Astrocyte (in vitro differentiated cells and primary cell): Measurements from ENCODE around the gene CR1L.

ENCODE experiments used
- EZH2 ChIP-seq: IDR thresholded peaks from 2 replicates; pipeline ENCODE4 v1.6.1; 2012; ENCODE audit warnings: mild to moderate bottlenecking, low read length, inconsistent platforms; ENCODE audit not compliant: insufficient read depth
- TF ChIP-seq, protein P1 (sequence below): IDR thresholded peaks from 2 replicates; pipeline ENCODE4 v1.5.1; 2011; ENCODE audit warnings: low read depth, mild to moderate bottlenecking, inconsistent platforms, low read length, moderate library complexity; ENCODE audit not compliant: insufficient read depth

DNA sequence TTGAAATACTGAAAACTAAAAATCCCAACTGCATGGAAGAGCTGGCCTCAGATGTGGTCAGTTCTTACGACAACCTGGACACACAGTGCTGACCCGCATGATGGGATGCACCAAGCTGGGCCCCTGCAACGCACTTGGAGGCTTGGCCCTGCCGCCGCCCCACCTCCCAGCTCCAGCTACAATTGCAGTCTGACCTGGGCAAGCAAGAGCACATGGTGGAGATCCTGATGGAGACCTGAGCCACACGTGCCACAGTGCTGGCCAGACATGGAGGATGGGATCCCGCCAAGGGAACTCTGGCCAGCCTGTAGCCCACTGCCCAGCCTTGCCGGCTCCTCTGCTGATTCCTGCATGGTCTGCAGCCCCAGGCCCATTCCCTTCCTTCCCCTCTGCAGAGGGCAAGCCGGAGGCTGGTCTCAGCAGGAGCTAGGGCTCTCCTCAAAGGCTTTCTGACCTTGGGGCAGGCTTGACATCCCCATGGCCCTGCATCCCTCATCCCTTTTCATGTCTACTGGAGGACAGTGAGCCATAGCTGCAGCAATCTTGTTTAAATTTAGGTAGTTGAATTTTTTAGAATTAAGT, 14.1 kb downstream of the CR1L start:
- TF ChIP-seq, protein P1, sequence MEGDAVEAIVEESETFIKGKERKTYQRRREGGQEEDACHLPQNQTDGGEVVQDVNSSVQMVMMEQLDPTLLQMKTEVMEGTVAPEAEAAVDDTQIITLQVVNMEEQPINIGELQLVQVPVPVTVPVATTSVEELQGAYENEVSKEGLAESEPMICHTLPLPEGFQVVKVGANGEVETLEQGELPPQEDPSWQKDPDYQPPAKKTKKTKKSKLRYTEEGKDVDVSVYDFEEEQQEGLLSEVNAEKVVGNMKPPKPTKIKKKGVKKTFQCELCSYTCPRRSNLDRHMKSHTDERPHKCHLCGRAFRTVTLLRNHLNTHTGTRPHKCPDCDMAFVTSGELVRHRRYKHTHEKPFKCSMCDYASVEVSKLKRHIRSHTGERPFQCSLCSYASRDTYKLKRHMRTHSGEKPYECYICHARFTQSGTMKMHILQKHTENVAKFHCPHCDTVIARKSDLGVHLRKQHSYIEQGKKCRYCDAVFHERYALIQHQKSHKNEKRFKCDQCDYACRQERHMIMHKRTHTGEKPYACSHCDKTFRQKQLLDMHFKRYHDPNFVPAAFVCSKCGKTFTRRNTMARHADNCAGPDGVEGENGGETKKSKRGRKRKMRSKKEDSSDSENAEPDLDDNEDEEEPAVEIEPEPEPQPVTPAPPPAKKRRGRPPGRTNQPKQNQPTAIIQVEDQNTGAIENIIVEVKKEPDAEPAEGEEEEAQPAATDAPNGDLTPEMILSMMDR, result no peak
- TF ChIP-seq EZH2, result no peak
